ENCODE results near the gene AMMECR1L.
"Not testable (repeated sequence)": the region's sequence is repeated elsewhere in the genome, so short reads cannot be mapped to it uniquely, and the experiment has no call there.

AMMECR1L gene

DNA sequence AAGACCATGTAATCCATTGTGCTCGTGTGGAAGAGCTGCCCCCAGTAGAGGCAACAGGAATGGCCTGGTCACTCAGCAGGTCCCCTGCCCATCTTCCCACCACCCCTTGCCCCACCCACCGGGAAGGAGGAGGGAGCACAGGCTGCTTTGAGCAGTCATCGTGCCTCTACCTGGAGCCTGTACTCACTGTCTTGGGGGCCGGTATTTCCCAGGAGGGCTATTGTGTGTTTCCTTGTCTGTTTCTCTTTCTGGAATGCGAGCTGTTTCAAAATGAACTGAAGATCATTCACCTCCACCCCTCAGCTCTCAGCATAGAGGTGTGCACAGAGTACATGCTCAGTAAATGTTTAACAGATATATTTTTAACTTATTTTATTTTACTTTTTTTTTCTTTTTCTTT is 7.7 kb upstream of the AMMECR1L start:
- DNase-seq (ENCODE audit: low read depth) = no peak
- H3K4me3 ChIP-seq (ENCODE audit: low read length) = no peak overlapping the region
- TF ChIP-seq, protein P1, sequence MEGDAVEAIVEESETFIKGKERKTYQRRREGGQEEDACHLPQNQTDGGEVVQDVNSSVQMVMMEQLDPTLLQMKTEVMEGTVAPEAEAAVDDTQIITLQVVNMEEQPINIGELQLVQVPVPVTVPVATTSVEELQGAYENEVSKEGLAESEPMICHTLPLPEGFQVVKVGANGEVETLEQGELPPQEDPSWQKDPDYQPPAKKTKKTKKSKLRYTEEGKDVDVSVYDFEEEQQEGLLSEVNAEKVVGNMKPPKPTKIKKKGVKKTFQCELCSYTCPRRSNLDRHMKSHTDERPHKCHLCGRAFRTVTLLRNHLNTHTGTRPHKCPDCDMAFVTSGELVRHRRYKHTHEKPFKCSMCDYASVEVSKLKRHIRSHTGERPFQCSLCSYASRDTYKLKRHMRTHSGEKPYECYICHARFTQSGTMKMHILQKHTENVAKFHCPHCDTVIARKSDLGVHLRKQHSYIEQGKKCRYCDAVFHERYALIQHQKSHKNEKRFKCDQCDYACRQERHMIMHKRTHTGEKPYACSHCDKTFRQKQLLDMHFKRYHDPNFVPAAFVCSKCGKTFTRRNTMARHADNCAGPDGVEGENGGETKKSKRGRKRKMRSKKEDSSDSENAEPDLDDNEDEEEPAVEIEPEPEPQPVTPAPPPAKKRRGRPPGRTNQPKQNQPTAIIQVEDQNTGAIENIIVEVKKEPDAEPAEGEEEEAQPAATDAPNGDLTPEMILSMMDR (conservative IDR thresholded peaks at IDR 0.05; ENCODE audit: low read depth, low read length) = no peak

DNA sequence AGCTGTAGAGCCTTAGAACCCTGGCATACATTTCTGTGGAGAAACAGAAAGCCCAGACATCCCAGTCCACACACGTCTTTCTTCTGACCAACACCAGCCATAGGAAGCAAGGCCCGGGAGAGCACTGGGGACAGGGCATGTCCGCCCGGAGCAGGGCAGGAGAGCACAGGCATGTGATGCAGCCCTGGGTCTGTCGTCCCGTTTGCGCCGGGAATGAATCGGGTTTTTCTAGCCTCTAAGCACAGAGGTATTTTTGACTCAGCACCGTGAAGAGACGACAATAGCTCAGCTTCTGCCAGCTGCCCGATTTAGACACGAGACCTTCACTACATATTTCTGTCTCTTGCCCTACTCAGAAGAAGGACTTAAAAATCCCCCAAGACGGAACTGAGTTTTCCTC is 7.3 kb upstream of the AMMECR1L start:
- H3K4me3 ChIP-seq (ENCODE audit: low read length) = no peak overlapping the region
- TF ChIP-seq, protein P1 (conservative IDR thresholded peaks at IDR 0.05; ENCODE audit: low read depth, low read length) = no peak
- no peak for DNase-seq (ENCODE audit: low read depth)

DNA sequence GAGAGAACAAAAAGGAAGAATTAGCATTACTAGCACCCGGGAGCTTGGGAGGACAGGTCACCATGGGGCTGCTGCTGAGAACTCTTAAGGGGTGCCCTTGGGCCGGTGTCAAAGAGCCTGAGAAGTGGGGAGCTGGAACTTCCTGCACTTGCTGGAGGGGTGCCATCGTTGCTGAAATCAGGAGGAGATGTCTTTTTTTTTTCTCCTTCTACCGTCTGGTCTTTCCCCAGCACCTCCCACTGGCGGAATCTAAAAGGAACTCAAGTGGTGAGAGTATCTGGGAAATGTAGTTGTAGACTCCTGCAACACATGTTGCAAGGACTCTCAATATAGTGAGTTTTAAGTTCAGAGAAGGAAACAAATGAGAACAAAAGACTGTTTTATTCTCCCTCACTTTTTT is 6.1 kb upstream of the AMMECR1L start:
- TF ChIP-seq, protein P1 (conservative IDR thresholded peaks at IDR 0.05; ENCODE audit: low read depth, low read length) = no peak
- DNase-seq (ENCODE audit: low read depth) = no peak
- no peak overlapping the region for H3K4me3 ChIP-seq (ENCODE audit: low read length)

DNA sequence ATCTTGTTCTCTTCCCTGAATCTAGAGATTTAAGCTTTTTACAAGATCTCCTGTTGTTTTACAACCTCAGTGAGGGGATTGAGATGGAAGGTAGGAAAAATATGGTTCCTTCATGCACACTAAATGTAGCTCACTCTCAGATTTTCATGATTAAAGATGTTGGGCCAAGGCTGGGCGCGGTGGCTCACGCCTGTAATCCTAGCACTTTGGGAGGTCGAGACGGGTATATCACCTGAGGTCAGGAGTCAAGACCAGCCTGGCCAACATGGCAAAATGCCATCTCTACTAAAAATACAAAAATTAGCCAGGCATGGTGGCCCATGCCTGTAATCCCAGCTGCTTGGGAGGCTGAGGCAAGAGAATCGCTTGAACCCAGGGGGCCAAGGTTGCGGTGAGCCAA is 5.0 kb upstream of the AMMECR1L start:
- DNase-seq (ENCODE audit: low read depth); H3K4me3 ChIP-seq (ENCODE audit: low read length): not testable (repeated sequence)

DNA sequence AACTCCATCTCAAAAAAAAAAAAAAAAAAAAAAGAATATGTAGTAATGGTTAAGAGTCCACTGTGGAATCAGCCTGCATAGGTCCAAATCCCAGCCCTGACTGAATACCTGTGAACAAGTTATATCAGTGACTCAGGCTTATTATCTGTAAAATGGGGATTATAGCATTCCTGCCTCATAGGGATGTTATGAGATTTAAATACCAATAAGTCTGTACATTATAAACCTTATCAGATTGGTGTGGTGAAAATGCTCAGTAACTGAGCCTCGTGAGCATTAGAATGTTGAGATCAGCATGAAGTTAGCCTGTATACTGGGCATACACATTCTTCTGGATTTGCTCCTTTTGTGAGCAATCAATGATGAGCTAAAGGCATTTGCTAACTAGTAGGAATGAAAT is 3.0 kb upstream of the AMMECR1L start:
- TF ChIP-seq, protein P1 (conservative IDR thresholded peaks at IDR 0.05; ENCODE audit: low read depth, low read length) = no peak

DNA sequence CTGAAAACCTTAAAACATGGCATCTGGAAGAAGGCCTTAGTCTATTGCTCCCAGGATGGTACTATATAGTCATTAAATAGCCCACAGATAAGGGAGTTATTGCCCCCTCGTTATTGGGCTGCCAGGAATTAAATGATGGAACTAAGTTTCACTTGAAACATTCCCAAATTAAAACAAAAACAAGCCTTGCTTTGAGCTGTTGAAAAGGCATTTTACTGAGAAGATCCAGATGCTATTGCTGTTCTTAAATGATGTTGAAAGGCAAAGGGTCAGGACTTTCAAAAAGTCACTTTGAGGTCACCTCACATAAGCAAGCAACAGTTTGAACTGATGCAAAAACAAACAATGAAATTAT is 2.0 kb upstream of the AMMECR1L start:
- DNase-seq (ENCODE audit: low read depth) = no peak
- H3K4me3 ChIP-seq (ENCODE audit: low read length) = no peak overlapping the region
- TF ChIP-seq, protein P1 (conservative IDR thresholded peaks at IDR 0.05; ENCODE audit: low read depth, low read length) = no peak

More for the DNA sequence above, 3.0 kb upstream of the AMMECR1L start:
- H3K4me3 ChIP-seq (ENCODE audit: low read length) = no peak overlapping the region
- no peak for DNase-seq (ENCODE audit: low read depth)

DNA sequence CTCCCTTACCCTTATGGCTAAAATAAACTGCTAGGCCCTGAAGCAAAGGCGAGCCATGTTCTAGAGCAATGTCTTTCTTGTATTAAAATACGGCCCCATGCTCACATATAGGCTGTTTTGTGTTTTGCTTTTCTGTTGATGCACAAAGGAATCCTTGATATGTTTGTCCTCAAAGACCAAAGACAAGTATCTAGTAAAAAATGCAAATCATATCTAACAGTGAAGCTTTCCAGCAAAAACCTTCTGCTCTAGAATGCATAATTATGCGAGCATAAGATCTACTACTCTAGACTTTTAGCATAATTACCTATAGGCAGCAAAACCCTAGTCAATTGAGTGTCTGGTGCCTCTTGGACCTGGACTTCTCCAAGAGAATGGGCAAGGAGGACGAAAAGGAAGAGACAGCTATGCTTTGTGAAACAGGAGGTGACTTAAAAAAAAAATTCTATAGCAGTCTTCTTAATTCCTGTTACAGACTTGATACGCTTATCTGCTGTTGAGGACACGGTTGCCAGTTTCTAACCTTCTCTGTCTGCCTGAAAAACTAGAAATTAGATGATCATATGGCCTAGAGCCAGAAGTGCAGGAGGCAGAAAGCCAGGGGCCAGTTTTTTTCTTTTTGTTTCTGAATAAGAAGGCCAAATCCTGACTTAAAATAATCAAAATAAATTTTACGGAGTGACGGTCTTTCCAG is 1.5 kb upstream of the AMMECR1L start:
- H3K4me3 ChIP-seq (ENCODE audit: low read length) = peak overlapping the region; percentile 35
- no peak for DNase-seq (ENCODE audit: low read depth)
- TF ChIP-seq, protein P1 (conservative IDR thresholded peaks at IDR 0.05; ENCODE audit: low read depth, low read length) = no peak

DNA sequence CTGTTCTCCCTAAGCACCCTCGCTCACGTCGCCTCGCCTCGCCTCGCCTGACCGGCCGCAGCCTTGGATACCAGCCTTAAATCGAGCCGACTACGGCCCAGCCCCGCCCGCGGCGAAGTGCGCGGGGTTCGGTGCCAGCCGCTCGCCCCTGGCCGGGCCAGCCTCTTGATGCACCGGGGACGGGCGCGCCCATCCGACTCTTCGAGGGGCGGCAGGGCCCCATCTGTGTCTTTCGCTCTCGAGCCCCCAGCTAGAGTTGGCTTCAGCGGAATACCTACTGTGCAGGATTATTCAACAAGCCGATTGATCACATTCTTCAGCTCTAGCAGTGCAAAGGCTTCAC is 808 bp upstream of the AMMECR1L start:
- H3K4me3 ChIP-seq (ENCODE audit: low read length) = peak overlapping the region; percentile 52
- not testable (repeated sequence) for DNase-seq (ENCODE audit: low read depth)

DNA sequence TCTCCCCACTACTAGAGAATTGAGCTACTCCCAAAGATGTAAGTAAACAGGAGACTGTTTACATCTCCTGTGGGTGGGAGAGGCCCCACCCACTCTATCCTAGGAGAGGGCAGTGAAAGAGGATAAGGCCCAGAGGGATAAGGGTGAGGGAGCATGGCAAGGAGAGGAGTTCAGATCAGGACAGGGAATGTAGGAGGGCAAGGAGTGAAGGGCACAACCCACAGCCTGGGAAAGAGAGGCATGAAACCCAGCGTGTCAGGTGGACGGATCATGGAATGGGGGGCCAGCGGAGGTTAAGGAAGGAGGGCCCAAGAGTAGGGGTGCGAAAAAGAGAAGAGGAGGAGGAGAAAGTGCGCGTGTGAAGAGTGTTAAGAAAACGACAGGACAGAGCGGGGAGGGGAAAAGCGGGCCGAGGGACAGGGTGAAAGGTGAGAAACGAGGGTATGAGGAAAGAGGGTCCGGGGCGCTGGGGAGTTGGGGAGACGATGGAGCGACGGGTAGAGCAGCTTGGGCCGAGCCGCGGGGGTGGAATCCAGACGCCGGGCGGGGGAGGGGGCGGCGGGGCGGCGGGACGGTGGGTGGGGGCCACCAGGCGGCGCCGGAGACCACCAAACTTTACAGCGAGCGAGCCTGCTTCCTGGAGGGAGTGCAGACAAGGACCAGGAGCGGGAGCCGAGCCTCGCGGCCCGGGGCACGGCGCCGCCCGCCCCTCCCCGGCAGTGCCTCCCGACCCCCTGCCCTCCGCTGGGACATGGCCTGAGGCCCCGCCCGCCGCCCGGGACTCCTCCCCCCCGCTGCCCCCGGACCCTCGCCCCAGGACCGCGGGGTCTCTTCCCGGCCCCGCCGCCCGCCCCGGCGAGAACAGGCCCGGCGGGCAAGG is 655 bp downstream of the AMMECR1L start:
- H3K4me3 ChIP-seq (ENCODE audit: low read length) = peak overlapping the region; percentile 59
- not testable (repeated sequence) for DNase-seq (ENCODE audit: low read depth)
